ENCODE data around the gene ATP8A2.
"Not testable (repeated sequence)": the region's sequence is repeated elsewhere in the genome, so short reads cannot be mapped to it uniquely, and the experiment has no call there.

ATP8A2 gene

GRCh38 chr13:26058704-26059103, 686.9 kb downstream of the ATP8A2 start:
- Histone ChIP-seq H3K4me3 (no peak overlapping the region), H3K36me3 (ENCODE audit: insufficient read depth, low read length) (no peaks in the 10 kb centered on the region), H3K9ac (ENCODE audit: insufficient read length) (no peak overlapping the region), H3K9me3 (ENCODE audit: low read depth, low read length) (no peaks in the 10 kb centered on the region), H3K27ac (no peak overlapping the region)
- TF ChIP-seq POLR2AphosphoS5 (IDR thresholded peaks at IDR 0.05; ENCODE audit: borderline replicate concordance, low read depth, low read length) = no peak
- TF ChIP-seq EZH2 (IDR thresholded peaks at IDR 0.05) = no peak
- no peak for TF ChIP-seq FOXP2 (optimal IDR thresholded peaks at IDR 0.05; ENCODE audit: control extremely low read depth, extremely low read length, insufficient read depth)
- no peak for DNase-seq (ENCODE audit: low read depth, low spot score)

- H3K9me3 ChIP-seq (ENCODE audit: low read depth, low read length) = no peaks in the 10 kb centered on the region
- TF ChIP-seq POLR2AphosphoS5 (IDR thresholded peaks at IDR 0.05; ENCODE audit: borderline replicate concordance, low read depth, low read length) = no peak
- no peak for TF ChIP-seq FOXP2 (optimal IDR thresholded peaks at IDR 0.05; ENCODE audit: control extremely low read depth, extremely low read length, insufficient read depth)
- no peak for TF ChIP-seq EZH2 (IDR thresholded peaks at IDR 0.05)
- no peak overlapping the region for H3K4me3 ChIP-seq
- no peaks in the 10 kb centered on the region for H3K36me3 ChIP-seq (ENCODE audit: insufficient read depth, low read length)
- H3K27ac ChIP-seq = no peak overlapping the region
- DNase-seq (ENCODE audit: low read depth, low spot score) = no peak
- no peak overlapping the region for H3K9ac ChIP-seq (ENCODE audit: insufficient read length)
Observed at GRCh38 chr13:26060357-26060756, 688.6 kb downstream of the ATP8A2 start.

- Histone ChIP-seq H3K36me3 (ENCODE audit: insufficient read depth, low read length) (no peaks in the 10 kb centered on the region), H3K9ac (ENCODE audit: insufficient read length) (no peak overlapping the region), H3K27ac (no peak overlapping the region), H3K4me3 (no peak overlapping the region), H3K9me3 (ENCODE audit: low read depth, low read length) (no peaks in the 10 kb centered on the region)
- TF ChIP-seq FOXP2 (optimal IDR thresholded peaks at IDR 0.05; ENCODE audit: control extremely low read depth, extremely low read length, insufficient read depth) (no peak), EZH2 (IDR thresholded peaks at IDR 0.05) (no peak), POLR2AphosphoS5 (IDR thresholded peaks at IDR 0.05; ENCODE audit: borderline replicate concordance, low read depth, low read length) (no peak)
- DNase-seq (ENCODE audit: low read depth, low spot score) = no peak
Observed at GRCh38 chr13:26061256-26061655, 689.5 kb downstream of the ATP8A2 start.

- no peak for TF ChIP-seq EZH2 (IDR thresholded peaks at IDR 0.05)
- no peak for TF ChIP-seq POLR2AphosphoS5 (IDR thresholded peaks at IDR 0.05; ENCODE audit: borderline replicate concordance, low read depth, low read length)
- no peak for TF ChIP-seq FOXP2 (optimal IDR thresholded peaks at IDR 0.05; ENCODE audit: control extremely low read depth, extremely low read length, insufficient read depth)
- H3K9me3 ChIP-seq (ENCODE audit: low read depth, low read length) = no peaks in the 10 kb centered on the region
- no peaks in the 10 kb centered on the region for H3K36me3 ChIP-seq (ENCODE audit: insufficient read depth, low read length)
- H3K4me3 ChIP-seq = no peak overlapping the region
- no peak for DNase-seq (ENCODE audit: low read depth, low spot score)
- no peak overlapping the region for H3K9ac ChIP-seq (ENCODE audit: insufficient read length)
- H3K27ac ChIP-seq = no peak overlapping the region
Observed at GRCh38 chr13:26061947-26062346, 690.2 kb downstream of the ATP8A2 start.

- Histone ChIP-seq H3K27ac (no peak overlapping the region), H3K9me3 (ENCODE audit: low read depth, low read length) (no peaks in the 10 kb centered on the region), H3K9ac (ENCODE audit: insufficient read length) (no peak overlapping the region), H3K36me3 (ENCODE audit: insufficient read depth, low read length) (no peaks in the 10 kb centered on the region), H3K4me3 (no peak overlapping the region)
- TF ChIP-seq POLR2AphosphoS5 (IDR thresholded peaks at IDR 0.05; ENCODE audit: borderline replicate concordance, low read depth, low read length) (no peak), FOXP2 (optimal IDR thresholded peaks at IDR 0.05; ENCODE audit: control extremely low read depth, extremely low read length, insufficient read depth) (no peak), EZH2 (IDR thresholded peaks at IDR 0.05) (no peak)
- DNase-seq (ENCODE audit: low read depth, low spot score) = peak; percentile 50
Observed at GRCh38 chr13:26062853-26063444, 691.2 kb downstream of the ATP8A2 start.

- H3K4me3 ChIP-seq; H3K9ac ChIP-seq (ENCODE audit: insufficient read length); H3K27ac ChIP-seq; DNase-seq (ENCODE audit: low read depth, low spot score); H3K36me3 ChIP-seq (ENCODE audit: insufficient read depth, low read length); H3K9me3 ChIP-seq (ENCODE audit: low read depth, low read length): not testable (repeated sequence)
Observed at GRCh38 chr13:26066492-26066891, 694.7 kb downstream of the ATP8A2 start.

- no peak overlapping the region for H3K27ac ChIP-seq
- H3K9me3 ChIP-seq (ENCODE audit: low read depth, low read length) = no peaks in the 10 kb centered on the region
- no peak overlapping the region for H3K4me3 ChIP-seq
- H3K36me3 ChIP-seq (ENCODE audit: insufficient read depth, low read length) = no peaks in the 10 kb centered on the region
- TF ChIP-seq POLR2AphosphoS5 (IDR thresholded peaks at IDR 0.05; ENCODE audit: borderline replicate concordance, low read depth, low read length) (no peak), EZH2 (IDR thresholded peaks at IDR 0.05) (no peak), FOXP2 (optimal IDR thresholded peaks at IDR 0.05; ENCODE audit: control extremely low read depth, extremely low read length, insufficient read depth) (no peak)
- H3K9ac ChIP-seq (ENCODE audit: insufficient read length) = no peak overlapping the region
- no peak for DNase-seq (ENCODE audit: low read depth, low spot score)
Observed at GRCh38 chr13:26067601-26068000, 695.8 kb downstream of the ATP8A2 start.

GRCh38 chr13:26068372-26068771, 696.6 kb downstream of the ATP8A2 start:
- not testable (repeated sequence) for H3K4me3 ChIP-seq; DNase-seq (ENCODE audit: low read depth, low spot score); H3K9ac ChIP-seq (ENCODE audit: insufficient read length); H3K9me3 ChIP-seq (ENCODE audit: low read depth, low read length); H3K36me3 ChIP-seq (ENCODE audit: insufficient read depth, low read length); H3K27ac ChIP-seq

- DNase-seq (ENCODE audit: low read depth, low spot score); H3K9ac ChIP-seq (ENCODE audit: insufficient read length); H3K36me3 ChIP-seq (ENCODE audit: insufficient read depth, low read length); H3K27ac ChIP-seq; H3K4me3 ChIP-seq; H3K9me3 ChIP-seq (ENCODE audit: low read depth, low read length): not testable (repeated sequence)
Observed at GRCh38 chr13:26069642-26070041, 697.9 kb downstream of the ATP8A2 start.
